DND-41 (cell line): ENCODE results near the gene THBS2.

ENCODE experiments used
- ATAC-seq: fragments of 200-7000 bp; cut with Tn5 transposase; 3 replicates; pipeline ENCODE4 v1.9.1; 2021; ENCODE audit warnings: low read depth; ENCODE audit not compliant: insufficient read depth
- DNase-seq: peaks from one replicate; pipeline ENCODE4 v3.0.0-alpha.2; 2020
- H2AFZ ChIP-seq: 2 replicates; pipeline ENCODE4 v1.6.0; 2012; ENCODE audit warnings: low read depth, low read length
- H3K27ac ChIP-seq: 2 replicates; pipeline ENCODE4 v1.5.1; 2012; ENCODE audit warnings: low read length, inconsistent platforms
- H3K27me3 ChIP-seq: fragments of 200-600 bp; sonication (generic); 2 replicates; pipeline ENCODE4 v1.6.0; 2012; ENCODE audit warnings: low read length, mild to moderate bottlenecking, inconsistent platforms; ENCODE audit not compliant: insufficient read depth, poor library complexity
- H3K36me3 ChIP-seq: 2 replicates; pipeline ENCODE4 v1.5.1; 2012; ENCODE audit warnings: low read length, inconsistent platforms; ENCODE audit not compliant: insufficient read depth
- H3K4me1 ChIP-seq: 2 replicates; pipeline ENCODE4 v1.5.1; 2012; ENCODE audit warnings: mild to moderate bottlenecking, low read length; ENCODE audit not compliant: insufficient read depth
- H3K4me2 ChIP-seq: 2 replicates; pipeline ENCODE4 v1.6.0; 2012; ENCODE audit warnings: mild to moderate bottlenecking, moderate library complexity, low read length, inconsistent platforms; ENCODE audit not compliant: insufficient read depth
- H3K4me3 ChIP-seq, 2 experiments: fragments of 200-600 bp in 1 of 2; shearing (Covaris generic) in 1 of 2; 2 replicates each; pipeline ENCODE4 v1.5.1; 2012 to 2016; ENCODE audit warnings: inconsistent platforms in 2 of 2, low read length in 2 of 2, mild to moderate bottlenecking in 2 of 2, low read depth in 1 of 2, moderate library complexity in 1 of 2
- H3K79me2 ChIP-seq: 2 replicates; pipeline ENCODE4 v1.6.0; 2012; ENCODE audit warnings: low read length, inconsistent platforms; ENCODE audit not compliant: insufficient read depth
- H3K9ac ChIP-seq: 2 replicates; pipeline ENCODE4 v1.6.0; 2012; ENCODE audit warnings: low read depth, mild to moderate bottlenecking, inconsistent platforms, low read length, moderate library complexity
- H3K9me3 ChIP-seq: 2 replicates; pipeline ENCODE4 v1.5.1; 2012; ENCODE audit warnings: low read length, moderate library complexity, mild to moderate bottlenecking, inconsistent platforms; ENCODE audit not compliant: insufficient read depth, severe bottlenecking
- H4K20me1 ChIP-seq: 2 replicates; pipeline ENCODE4 v1.6.0; 2012; ENCODE audit warnings: low read length; ENCODE audit not compliant: insufficient read depth
- EZH2 ChIP-seq: IDR thresholded peaks from 3 replicates; pipeline ENCODE4 v1.6.1; 2012; ENCODE audit warnings: borderline replicate concordance, low read depth, mild to moderate bottlenecking, moderate library complexity, low read length, inconsistent platforms; ENCODE audit not compliant: severe bottlenecking
- TF ChIP-seq, protein P1 (sequence below): IDR thresholded peaks from 2 replicates; pipeline ENCODE4 v1.5.1; 2012; ENCODE audit warnings: borderline replicate concordance, low read length, moderate library complexity, mild to moderate bottlenecking; ENCODE audit not compliant: poor library complexity, severe bottlenecking; ENCODE audit errors: extremely low read depth

THBS2 gene

GRCh38 chr6:169240125-169240524 is 13.5 kb downstream of the THBS2 start:
- Histone ChIP-seq H3K4me3 (no peak overlapping the region), H3K27ac (no peak overlapping the region), H3K27me3 (no peaks in the 10 kb centered on the region), H2AFZ (no peak overlapping the region; the same call in 1 of the 2 replicates), H3K9me3 (no peaks in the 10 kb centered on the region), H3K4me1 (no peaks in the 10 kb centered on the region), H3K9ac (no peak overlapping the region), H3K36me3 (no peaks in the 10 kb centered on the region), H3K79me2 (no peaks in the 10 kb centered on the region), H3K4me2 (no peak overlapping the region), H4K20me1 (no peaks in the 10 kb centered on the region)
- no peak for TF ChIP-seq EZH2
- TF ChIP-seq, protein P1, sequence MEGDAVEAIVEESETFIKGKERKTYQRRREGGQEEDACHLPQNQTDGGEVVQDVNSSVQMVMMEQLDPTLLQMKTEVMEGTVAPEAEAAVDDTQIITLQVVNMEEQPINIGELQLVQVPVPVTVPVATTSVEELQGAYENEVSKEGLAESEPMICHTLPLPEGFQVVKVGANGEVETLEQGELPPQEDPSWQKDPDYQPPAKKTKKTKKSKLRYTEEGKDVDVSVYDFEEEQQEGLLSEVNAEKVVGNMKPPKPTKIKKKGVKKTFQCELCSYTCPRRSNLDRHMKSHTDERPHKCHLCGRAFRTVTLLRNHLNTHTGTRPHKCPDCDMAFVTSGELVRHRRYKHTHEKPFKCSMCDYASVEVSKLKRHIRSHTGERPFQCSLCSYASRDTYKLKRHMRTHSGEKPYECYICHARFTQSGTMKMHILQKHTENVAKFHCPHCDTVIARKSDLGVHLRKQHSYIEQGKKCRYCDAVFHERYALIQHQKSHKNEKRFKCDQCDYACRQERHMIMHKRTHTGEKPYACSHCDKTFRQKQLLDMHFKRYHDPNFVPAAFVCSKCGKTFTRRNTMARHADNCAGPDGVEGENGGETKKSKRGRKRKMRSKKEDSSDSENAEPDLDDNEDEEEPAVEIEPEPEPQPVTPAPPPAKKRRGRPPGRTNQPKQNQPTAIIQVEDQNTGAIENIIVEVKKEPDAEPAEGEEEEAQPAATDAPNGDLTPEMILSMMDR, result no peak
- ATAC-seq (no peak), DNase-seq (no peak)

DNA sequence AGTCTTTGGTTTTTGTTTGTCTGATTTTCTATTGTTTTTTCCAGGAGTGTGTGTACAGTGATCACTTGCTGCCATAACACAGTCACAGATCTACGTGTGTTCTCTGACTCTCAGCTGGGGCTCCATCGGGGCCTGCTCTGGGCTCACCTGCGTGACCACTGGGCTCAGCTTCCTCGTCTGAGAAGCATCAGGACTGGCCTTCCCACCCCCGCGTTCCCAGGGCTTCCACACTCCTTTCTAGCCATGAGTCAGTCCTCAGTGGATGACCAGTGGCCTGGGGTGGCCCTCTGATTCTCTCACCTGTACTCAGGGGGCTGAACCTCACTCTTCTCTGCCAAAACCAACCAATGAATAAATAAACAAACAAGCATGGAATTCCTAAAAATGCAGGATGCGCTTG is 14.5 kb downstream of the THBS2 start:
- H2AFZ ChIP-seq, result no peak overlapping the region
- no peak overlapping the region for H3K27ac ChIP-seq
- no peaks in the 10 kb centered on the region for H3K36me3 ChIP-seq
- H3K9me3 ChIP-seq, result peaks cover 2% of the 10 kb centered on the region
- H3K4me2 ChIP-seq, result no peak overlapping the region
- H3K4me1 ChIP-seq, result no peaks in the 10 kb centered on the region
- H3K9ac ChIP-seq, result no peak overlapping the region
- no peaks in the 10 kb centered on the region for H4K20me1 ChIP-seq
- DNase-seq, result no peak
- TF ChIP-seq, protein P1, result no peak
- TF ChIP-seq EZH2, result no peak
- no peaks in the 10 kb centered on the region for H3K27me3 ChIP-seq
- H3K79me2 ChIP-seq, result no peaks in the 10 kb centered on the region
- ATAC-seq, result no peak
- no peak overlapping the region for H3K4me3 ChIP-seq

- TF ChIP-seq, protein P1, result no peak
- TF ChIP-seq EZH2, result no peak
- no peaks in the 10 kb centered on the region for H3K36me3 ChIP-seq
These were observed 14.9 kb downstream of the THBS2 start for GRCh38 chr6:169238766-169239165.

More at GRCh38 chr6:169238766-169239165, 14.9 kb downstream of the THBS2 start:
- DNase-seq (no peak), ATAC-seq (no peak)
- Histone ChIP-seq H4K20me1 (no peaks in the 10 kb centered on the region), H3K9ac (no peak overlapping the region), H3K27me3 (no peaks in the 10 kb centered on the region), H3K4me2 (no peak overlapping the region), H3K4me3 (no peak overlapping the region), H3K79me2 (no peaks in the 10 kb centered on the region), H2AFZ (no peak overlapping the region), H3K27ac (no peak overlapping the region), H3K9me3 (peaks cover 6% of the 10 kb centered on the region), H3K4me1 (no peaks in the 10 kb centered on the region)
